H1 (cell line): ENCODE results near the gene ARID1B. TPM values are rescaled to one million over a fixed set of nuclear protein-coding genes. Genes with fewer than 3 reads are reported as not detected.

ENCODE experiments used
- CTCF ChIA-PET: fragments of 300-600 bp; sonication (Branson Sonifier 250); formaldehyde crosslinking; loops from one replicate; lab custom pipeline; 2021; ENCODE audit not compliant: partially characterized antibody; lab: Charles Lee
- POLR2A ChIA-PET: fragments of 300-600 bp; sonication (Branson Sonifier 250); formaldehyde crosslinking; loops from one replicate; lab custom pipeline; 2021; ENCODE audit warnings: inconsistent platforms; ENCODE audit not compliant: partially characterized antibody; lab: Charles Lee
- DNase-seq, 2 experiments: peaks; one replicate each; pipeline versions ENCODE4 v3.0.0 to v3.0.0-alpha.2; 2010 to 2022; ENCODE audit warnings: low spot score in 2 of 2, low read depth in 1 of 2, mixed read lengths in 1 of 2
- FAIRE-seq: peaks from 2 replicates; lab custom pipeline; 2011; peaks lifted over from hg19 to GRCh38; lab: Jason Lieb, UNC
- H2AFZ ChIP-seq: 2 replicates; pipeline ENCODE4 v1.8.1; 2012; ENCODE audit warnings: low read length, inconsistent platforms
- H2AK5ac ChIP-seq: 2 replicates; pipeline ENCODE4 v1.6.1; 2013; ENCODE audit warnings: low read depth, low read length
- H2BK120ac ChIP-seq: replicated peaks from 2 replicates; pipeline ENCODE3; 2013; ENCODE audit warnings: low read depth, low read length, inconsistent platforms
- H2BK12ac ChIP-seq: 2 replicates; pipeline ENCODE4 v1.6.1; 2013; ENCODE audit warnings: low read depth, low read length
- H2BK15ac ChIP-seq: 2 replicates; pipeline ENCODE4 v1.6.1; 2013; ENCODE audit warnings: low read length
- H2BK20ac ChIP-seq: 2 replicates; pipeline ENCODE4 v1.6.1; 2013; ENCODE audit warnings: low read length
- H2BK5ac ChIP-seq: 2 replicates; pipeline ENCODE4 v1.6.1; 2013; ENCODE audit warnings: low read depth, low read length
- H3K14ac ChIP-seq: 2 replicates; pipeline ENCODE4 v1.6.1; 2013; ENCODE audit warnings: inconsistent platforms; ENCODE audit not compliant: insufficient read length
- H3K18ac ChIP-seq: 2 replicates; pipeline ENCODE4 v1.6.1; 2013; ENCODE audit warnings: low read length; ENCODE audit errors: extremely low read depth
- H3K23ac ChIP-seq: 2 replicates; pipeline ENCODE4 v1.6.1; 2013; ENCODE audit warnings: inconsistent platforms; ENCODE audit not compliant: insufficient read length
- H3K23me2 ChIP-seq: 2 replicates; pipeline ENCODE4 v1.6.1; 2013; ENCODE audit warnings: low read depth, low read length
- H3K27ac ChIP-seq: 2 replicates; pipeline ENCODE4 v1.6.1; 2011; ENCODE audit warnings: low read depth, low read length, inconsistent platforms
- H3K27me3 ChIP-seq, 4 experiments: replicated peaks in 1 of 4; 1 replicate in 1 of 4; 2 replicates in 3 of 4; pipeline versions ENCODE4 v1.6.1 to v1.8.1; 2011 to 2013; ENCODE audit warnings: low read length in 3 of 4, mild to moderate bottlenecking in 3 of 4, inconsistent platforms in 2 of 4, mixed read lengths in 2 of 4, moderate library complexity in 1 of 4; ENCODE audit not compliant: control insufficient read depth in 3 of 4, insufficient read depth in 3 of 4; ENCODE audit errors: extremely low read depth in 1 of 4
- H3K36me3 ChIP-seq, 4 experiments: 2 replicates each; pipeline versions ENCODE4 v1.6.1 to v1.8.1; 2011 to 2013; ENCODE audit warnings: mild to moderate bottlenecking in 4 of 4, low read length in 3 of 4, moderate library complexity in 2 of 4, control low read depth in 1 of 4, inconsistent platforms in 1 of 4; ENCODE audit not compliant: insufficient read depth in 4 of 4, control insufficient read depth in 2 of 4
- H3K4ac ChIP-seq: replicated peaks from 2 replicates; pipeline ENCODE3; 2013; ENCODE audit warnings: low read length, low read depth, mixed read lengths, inconsistent platforms; ENCODE audit not compliant: insufficient read length
- H3K4me1 ChIP-seq, 4 experiments: replicated peaks in 1 of 4; 1 replicate in 1 of 4; 2 replicates in 3 of 4; pipeline versions ENCODE4 v1.6.1 to v1.8.1; 2011 to 2013; ENCODE audit warnings: low read length in 3 of 4, inconsistent platforms in 2 of 4, mixed read lengths in 1 of 4; ENCODE audit not compliant: insufficient read depth in 4 of 4, control insufficient read depth in 3 of 4
- H3K4me2 ChIP-seq, 2 experiments: 2 replicates each; pipeline versions ENCODE4 v1.6.1 to v1.8.1; 2011 to 2013; ENCODE audit warnings: low read depth in 2 of 2, low read length in 2 of 2, control low read depth in 1 of 2, inconsistent platforms in 1 of 2, mild to moderate bottlenecking in 1 of 2; ENCODE audit not compliant: insufficient read depth in 1 of 2
- H3K4me3 ChIP-seq, 4 experiments: fragments of 200-600, 300-600 bp in 1 of 4; sonication (generic), shearing (Covaris generic), sonication (Bioruptor Twin) in 1 of 4; 2 replicates each; pipeline versions ENCODE4 v1.5.1 to v1.8.1; 2011 to 2016; ENCODE audit warnings: low read length in 4 of 4, low read depth in 3 of 4, control low read depth in 2 of 4, inconsistent platforms in 2 of 4, mild to moderate bottlenecking in 2 of 4, mixed read lengths in 1 of 4, moderate library complexity in 1 of 4; ENCODE audit not compliant: insufficient read depth in 2 of 4; ENCODE audit errors: extremely low read depth in 1 of 4
- H3K56ac ChIP-seq: replicated peaks from 2 replicates; pipeline ENCODE3; 2013; ENCODE audit warnings: low read depth, mild to moderate bottlenecking, mixed read lengths, low read length, inconsistent platforms; ENCODE audit not compliant: insufficient read length
- H3K79me1 ChIP-seq: 2 replicates; pipeline ENCODE4 v1.6.1; 2013; ENCODE audit warnings: low read depth, low read length, control low read depth
- H3K79me2 ChIP-seq, 2 experiments: 2 replicates each; pipeline versions ENCODE4 v1.6.1 to v1.8.1; 2012 to 2013; ENCODE audit warnings: low read length in 2 of 2, mild to moderate bottlenecking in 2 of 2, inconsistent platforms in 1 of 2; ENCODE audit not compliant: insufficient read depth in 2 of 2, control insufficient read depth in 1 of 2
- H3K9ac ChIP-seq, 4 experiments: replicated peaks in 1 of 4; 1 replicate in 1 of 4; 2 replicates in 3 of 4; pipeline versions ENCODE4 v1.6.1 to v1.8.1; 2011 to 2013; ENCODE audit warnings: low read depth in 3 of 4, low read length in 3 of 4, control low read depth in 2 of 4, mild to moderate bottlenecking in 2 of 4, moderate library complexity in 2 of 4, inconsistent platforms in 1 of 4; ENCODE audit errors: extremely low read depth in 1 of 4
- H3K9me3 ChIP-seq, 2 experiments: 2 replicates each; pipeline versions ENCODE4 v1.6.1 to v1.8.1; 2012 to 2013; ENCODE audit warnings: mild to moderate bottlenecking in 2 of 2, moderate library complexity in 2 of 2, control low read depth in 1 of 2, inconsistent platforms in 1 of 2, low read depth in 1 of 2, low read length in 1 of 2, mixed read lengths in 1 of 2; ENCODE audit not compliant: insufficient read depth in 2 of 2
- H4K20me1 ChIP-seq, 2 experiments: replicated peaks in 1 of 2; 2 replicates each; pipeline versions ENCODE3 to v1.8.1; 2011 to 2013; ENCODE audit warnings: inconsistent platforms in 2 of 2, low read length in 2 of 2, mild to moderate bottlenecking in 1 of 2; ENCODE audit not compliant: insufficient read depth in 2 of 2, control insufficient read depth in 1 of 2
- H4K5ac ChIP-seq: 2 replicates; pipeline ENCODE4 v1.6.1; 2013; ENCODE audit warnings: low read length, low read depth, mixed read lengths, inconsistent platforms; ENCODE audit not compliant: insufficient read length
- H4K8ac ChIP-seq: 2 replicates; pipeline ENCODE4 v1.8.0; 2013; ENCODE audit warnings: mild to moderate bottlenecking, moderate library complexity, low read length, inconsistent platforms; ENCODE audit not compliant: insufficient read depth; ENCODE audit errors: extremely low read depth
- H4K91ac ChIP-seq: replicated peaks from 2 replicates; pipeline ENCODE3; 2013; ENCODE audit warnings: low read length, mixed read lengths, inconsistent platforms; ENCODE audit not compliant: insufficient read length
- ATF3 ChIP-seq: IDR thresholded peaks from 2 replicates; pipeline ENCODE4 v1.6.1; 2011; ENCODE audit warnings: low read depth, mild to moderate bottlenecking, low read length; ENCODE audit not compliant: insufficient read depth
- E2F6 ChIP-seq: IDR thresholded peaks from 2 replicates; pipeline ENCODE4 v1.6.1; 2012; ENCODE audit warnings: inconsistent platforms
- PHF8 ChIP-seq: fragments of 200-600 bp; sonication (generic); conservative IDR thresholded peaks from 2 replicates; pipeline ENCODE4 v1.7.1; 2012; ENCODE audit warnings: low read depth, mild to moderate bottlenecking, inconsistent platforms, low read length, moderate library complexity
- SUZ12 ChIP-seq: fragments of 200-600 bp; sonication (generic); IDR thresholded peaks from 2 replicates; pipeline ENCODE4 v1.6.1; 2012; ENCODE audit warnings: mild to moderate bottlenecking, inconsistent platforms, low read length, moderate library complexity, mixed read lengths
- WGBS, 2 experiments: shearing (Covaris generic) in 1 of 2; methylation state at CpG; one replicate each; pipeline versions ENCODE4 v1.1.6 to v1.1.7; 2013 to 2015; ENCODE audit warnings: low lambda C conversion rate in 2 of 2, mixed read lengths in 2 of 2, inconsistent platforms in 1 of 2, low coverage in 1 of 2, missing lambda C conversion rate in 1 of 2; ENCODE audit not compliant: insufficient replicate concordance in 2 of 2, insufficient coverage in 1 of 2, insufficient read length in 1 of 2; ENCODE audit errors: extremely low coverage in 1 of 2, missing lambda C conversion rate in 1 of 2; 5-methylcytosine and 5-hydroxymethylcytosine counted together
- polyA plus RNA-seq, 7 experiments: library from polyadenylated mRNA; depleted of rRNA in 3 of 7; stranded (reverse) in 5 of 7; unstranded in 2 of 7; fragments of >200 nt in 5 of 7; fragments of 200-250 nt in 2 of 7; gene quantifications; 1 replicate in 5 of 7; 2 replicates in 1 of 7; 4 replicates in 1 of 7; pipeline versions ENCODE4 v1.2.1 to v1.2.3, GENCODE V29; 2011 to 2013; ENCODE audit warnings: missing spikeins in 2 of 7, mixed read lengths in 2 of 7
- total RNA-seq: library from RNA; stranded (reverse); fragmentation: NEBNext Ultra II Directional; extraction: Animal tissue kit (Norgen Biotek cat#: 25700); gene quantifications from 2 replicates; pipeline ENCODE4 v1.2.1, GENCODE V29; 2021

The ARID1B gene
- total and polyA plus RNA-seq, 2 of the 8 experiments (the other 6 are each of a cell fraction or from before 2014, with no cell fraction given), result 24.3 to 70.3 TPM

- Histone ChIP-seq H2BK120ac (no peak overlapping the region), H2BK20ac (no peak overlapping the region), H3K9ac (no peak overlapping the region), H3K79me2 (peaks cover 4 to 78% of the 10 kb centered on the region in 2 experiments), H3K56ac (no peak overlapping the region), H3K23me2 (no peaks in the 10 kb centered on the region; the same call in 1 of the 2 replicates), H2AK5ac (no peak overlapping the region), H4K5ac (no peak overlapping the region), H3K4me3 (no peak overlapping the region), H4K91ac (no peak overlapping the region), H3K23ac (no peak overlapping the region), H3K4me1 (peaks cover 0 to 5% (median 2%) of the 10 kb centered on the region in 4 experiments; a peak in 3 of 7 replicates), H3K4ac (no peak overlapping the region), H3K27ac (no peak overlapping the region), H3K14ac (no peak overlapping the region), H3K27me3 (no peaks in the 10 kb centered on the region), H3K36me3 (0 out of 8 replicates have a peak, but pooled peaks cover 0 to under 1% (median under 1%) of the 10 kb centered on the region in 4 experiments), H3K79me1 (peaks cover 6% of the 10 kb centered on the region; the same call in 1 of the 2 replicates), H2BK12ac (no peak overlapping the region), H3K4me2 (no peak overlapping the region), H3K18ac (no peak overlapping the region), H4K20me1 (peaks cover 2 to 7% of the 10 kb centered on the region in 2 experiments), H2BK5ac (no peak overlapping the region), H2AFZ (no peak overlapping the region), H3K9me3 (no peaks in the 10 kb centered on the region), H2BK15ac (no peak overlapping the region), H4K8ac (no peak overlapping the region)
- DNase-seq (no peak), FAIRE-seq (no peak)
- ChIA-PET CTCF (interaction anchor here (0.6 to 2.3 kb wide), 3 partner anchors 10 to 292 kb away, joined by 3 to 7 read pairs (median 4); no protein-coding TSS in a partner anchor), POLR2A (no interaction called here)
- 93% methylated on average over 10 of the region's 10 CpGs; no CpG with 5 or more reads in 1 of the 2 experiments for WGBS, 2 experiments
- TF ChIP-seq E2F6 (no peak), SUZ12 (no peak), PHF8 (no peak), ATF3 (no peak)
Observed at GRCh38 chr6:156909212-156910010, 132.2 kb downstream of the ARID1B start.
